Epidermal melanocyte (primary cell): Measurements from ENCODE around the gene SH3RF3.

ENCODE experiments used
- DNase-seq: peaks from one replicate; pipeline ENCODE4 v3.0.0; 2011; ENCODE audit warnings: low spot score; ENCODE audit not compliant: insufficient read length

Gene SH3RF3

GRCh38 chr2:109387778-109388469 lies 258.9 kb downstream of the SH3RF3 start:
- no peak for DNase-seq

- no peak for DNase-seq
These were observed 262.2 kb downstream of the SH3RF3 start for GRCh38 chr2:109391243-109391642.

GRCh38 chr2:109392140-109392539 lies 263.1 kb downstream of the SH3RF3 start:
- no peak for DNase-seq

DNA sequence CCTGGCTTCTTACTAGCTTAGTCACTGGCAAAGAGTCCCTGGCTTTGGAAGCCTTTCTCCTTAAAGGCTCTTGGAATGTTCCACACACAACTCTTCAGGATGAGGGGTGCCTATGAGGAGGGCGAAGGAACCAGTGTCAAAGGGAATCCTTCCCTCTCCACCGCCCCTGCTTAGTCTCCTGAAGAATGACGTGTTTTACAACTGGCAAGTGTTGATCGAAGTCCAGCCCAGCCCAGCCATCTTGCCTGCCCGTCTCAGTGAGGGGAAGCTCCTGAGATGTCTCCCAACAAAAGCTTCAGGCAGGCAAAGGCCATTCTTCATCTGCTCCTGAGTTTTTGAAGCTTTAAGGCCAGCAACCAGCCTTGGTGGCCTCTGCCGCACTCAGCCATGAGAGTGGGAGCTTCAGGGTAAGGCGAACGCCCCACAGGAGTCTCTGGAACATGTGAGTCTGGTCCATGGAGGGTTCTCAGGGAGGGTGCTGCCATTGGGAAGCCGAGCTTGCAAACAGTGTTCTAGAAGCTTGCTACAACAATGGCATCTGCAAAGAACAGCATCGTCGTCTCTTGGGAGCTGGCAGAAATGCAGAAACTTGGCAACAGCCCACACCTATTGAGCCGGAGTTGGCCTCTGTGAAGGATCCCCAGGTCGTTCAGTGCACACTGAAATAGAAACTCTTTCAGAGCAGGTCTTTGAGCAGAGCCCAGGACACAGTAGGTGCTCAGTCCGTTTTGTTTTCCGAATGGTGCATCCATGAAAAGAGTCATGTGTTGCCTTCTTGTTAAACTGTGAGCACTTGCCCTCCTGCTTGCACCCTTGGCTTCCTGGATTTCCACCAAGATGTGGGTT lies 264.0 kb downstream of the SH3RF3 start:
- no peak for DNase-seq

- no peak for DNase-seq
These were observed 264.6 kb downstream of the SH3RF3 start for GRCh38 chr2:109393662-109393972.

DNA sequence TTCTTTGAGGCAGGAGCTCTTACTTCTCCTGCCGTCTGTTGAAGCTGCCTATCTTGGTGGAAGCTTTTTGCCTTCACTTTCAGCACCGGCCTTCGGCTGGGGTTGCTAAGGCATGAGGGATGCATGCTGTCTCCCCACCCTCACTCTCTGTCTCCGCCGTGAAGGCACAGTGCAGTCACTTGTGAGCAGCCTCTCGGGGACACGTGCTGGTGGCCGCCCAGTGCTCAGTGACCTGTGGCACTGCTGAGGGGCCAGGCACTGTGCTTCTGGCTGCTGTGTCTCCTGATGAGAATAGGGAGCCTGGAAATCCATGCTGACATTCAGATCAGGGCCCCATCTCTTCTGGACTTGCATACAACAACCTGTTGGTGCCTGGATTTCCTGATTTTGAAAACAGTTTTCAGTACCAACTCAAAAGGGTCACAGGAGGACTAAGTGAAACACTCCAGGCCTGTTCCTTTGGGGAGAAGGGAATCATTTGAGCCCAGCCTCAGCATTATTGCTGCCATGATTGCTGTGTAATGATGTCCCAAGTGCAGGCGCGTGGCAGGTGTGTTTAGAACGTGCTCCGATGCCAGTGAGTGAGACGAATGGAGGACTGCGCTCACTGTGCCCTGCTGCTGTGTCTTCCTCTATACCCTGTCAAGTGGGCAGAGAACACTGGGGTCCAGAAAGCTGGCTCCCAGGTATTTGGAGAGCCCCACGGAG lies 266.6 kb downstream of the SH3RF3 start:
- DNase-seq = no peak

- no peak for DNase-seq
These were observed 267.5 kb downstream of the SH3RF3 start for GRCh38 chr2:109396202-109397180.

- DNase-seq = no peak
These were observed 268.9 kb downstream of the SH3RF3 start for GRCh38 chr2:109397893-109398292.

DNA sequence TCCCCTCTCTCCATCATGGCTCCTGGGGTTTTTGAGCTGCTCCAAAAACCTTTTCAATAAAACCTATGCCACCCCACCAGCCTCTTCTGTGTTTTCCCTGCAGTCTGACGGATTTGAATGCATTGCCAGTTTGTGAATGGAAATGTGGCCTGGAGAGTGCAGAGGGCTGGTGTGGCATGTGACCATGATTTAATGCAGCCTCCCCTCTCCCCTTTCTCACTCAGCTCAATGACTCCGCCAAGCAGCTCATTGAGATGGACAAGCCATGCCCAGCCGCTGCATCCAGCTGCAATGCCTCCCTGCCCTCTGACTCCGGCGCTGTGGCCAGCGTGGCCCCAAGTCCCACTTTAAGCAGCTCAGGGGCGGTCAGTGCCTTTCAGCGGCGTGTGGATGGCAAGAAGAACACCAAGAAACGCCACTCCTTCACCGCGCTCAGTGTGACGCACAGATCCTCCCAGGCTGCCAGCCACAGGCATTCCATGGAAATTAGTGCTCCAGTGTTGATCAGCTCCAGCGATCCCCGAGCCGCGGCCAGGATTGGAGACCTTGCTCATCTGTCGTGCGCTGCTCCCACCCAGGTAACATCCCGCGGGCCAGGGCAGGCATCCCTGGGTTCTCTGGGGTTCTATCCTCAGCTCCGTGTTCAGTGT lies 269.5 kb downstream of the SH3RF3 start:
- DNase-seq = no peak

- no peak for DNase-seq
These were observed 270.1 kb downstream of the SH3RF3 start for GRCh38 chr2:109399066-109399465.

DNA sequence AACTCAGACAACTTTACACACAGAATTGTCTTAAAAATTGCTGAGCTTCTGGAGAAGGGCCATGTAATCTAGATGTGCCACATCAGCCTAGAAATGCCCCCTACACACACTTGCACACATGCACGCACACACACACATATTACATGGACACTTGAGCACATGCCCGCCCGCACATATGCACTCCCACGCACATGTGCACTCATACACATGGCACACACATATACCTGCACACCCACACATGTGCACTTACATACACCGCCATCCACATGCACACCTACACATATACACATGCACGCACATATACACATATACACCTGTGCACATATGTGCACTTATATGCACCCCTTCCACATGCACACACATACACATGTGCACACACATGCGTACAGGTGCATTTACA lies 271.1 kb downstream of the SH3RF3 start:
- DNase-seq = no peak

DNA sequence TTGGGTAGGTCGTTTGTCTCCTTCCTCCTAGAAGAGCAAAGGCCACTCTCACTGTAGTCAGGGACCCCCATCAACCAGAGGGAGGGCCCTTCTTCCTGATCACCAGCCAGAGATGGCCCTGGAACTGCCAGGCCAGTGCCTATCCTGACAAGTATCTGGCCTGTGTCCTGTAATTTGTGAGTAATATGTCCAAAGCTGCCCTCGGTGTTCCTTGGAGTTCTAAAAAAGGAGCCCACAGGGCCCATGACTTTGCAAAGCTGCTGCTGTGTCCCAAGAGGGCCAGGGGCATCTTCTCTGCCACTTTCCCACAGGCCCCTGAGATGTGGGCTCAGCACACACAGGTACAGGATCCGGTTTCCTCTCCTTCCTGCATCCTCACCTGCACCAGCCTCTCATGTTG lies 272.4 kb downstream of the SH3RF3 start:
- no peak for DNase-seq

DNA sequence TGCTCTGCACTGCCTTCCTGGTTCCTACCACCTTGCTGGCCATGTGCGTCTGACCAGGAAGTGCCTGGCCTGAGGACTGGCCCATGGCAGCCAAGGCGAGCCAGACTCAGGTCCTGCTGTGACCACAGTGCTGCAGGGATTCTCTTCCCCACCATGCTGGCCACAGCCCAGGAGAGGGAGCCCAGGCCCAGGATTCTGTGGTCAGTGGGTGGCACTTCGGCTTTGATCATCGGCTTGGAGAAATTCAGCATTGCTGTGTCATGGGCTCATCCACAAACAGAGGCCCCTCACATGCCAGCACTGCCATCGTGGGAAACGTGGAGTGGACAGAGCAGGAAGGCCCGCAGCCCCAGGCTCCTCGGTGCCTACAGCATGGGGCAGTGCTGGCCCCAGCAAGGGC lies 273.2 kb downstream of the SH3RF3 start:
- no peak for DNase-seq

- no peak for DNase-seq
These were observed 274.2 kb downstream of the SH3RF3 start for GRCh38 chr2:109402980-109403840.

DNA sequence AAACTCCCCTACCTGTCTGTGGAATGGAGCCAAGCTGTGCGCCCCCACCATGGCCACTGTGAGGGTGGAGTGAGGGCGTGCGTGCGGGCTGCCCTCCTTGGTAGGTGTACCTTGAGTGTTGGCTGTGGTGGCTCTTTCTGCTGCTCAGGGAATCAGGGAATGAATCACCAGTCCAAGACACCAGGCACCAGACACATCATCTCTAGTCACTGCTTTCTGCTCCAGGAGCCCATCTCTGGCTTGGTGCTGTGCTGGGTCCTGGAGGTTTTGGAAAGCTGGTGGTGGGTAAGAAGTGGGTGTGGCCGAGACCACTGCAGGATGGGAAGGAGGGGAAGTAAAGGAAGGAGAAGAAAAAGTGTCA lies 274.8 kb downstream of the SH3RF3 start:
- DNase-seq = no peak

DNA sequence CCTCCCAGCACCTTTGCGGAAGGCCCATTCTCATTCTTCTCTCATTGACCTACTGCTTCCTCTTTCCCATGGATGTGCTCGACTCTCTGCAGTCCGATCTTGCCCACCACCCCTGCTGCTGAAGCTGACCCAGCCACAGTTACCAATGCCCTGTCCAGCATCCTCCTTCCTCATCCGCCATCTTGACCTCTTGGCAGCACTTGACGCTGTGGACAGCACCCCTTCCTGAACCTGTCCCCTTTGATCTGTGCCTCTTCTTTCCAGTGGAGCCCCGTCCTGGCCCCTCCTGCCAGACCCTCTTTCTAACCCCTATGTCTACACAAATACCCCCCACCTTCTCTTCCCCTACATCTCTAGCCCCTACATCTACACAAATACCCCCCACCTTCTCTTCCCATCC lies 275.7 kb downstream of the SH3RF3 start:
- no peak for DNase-seq

DNA sequence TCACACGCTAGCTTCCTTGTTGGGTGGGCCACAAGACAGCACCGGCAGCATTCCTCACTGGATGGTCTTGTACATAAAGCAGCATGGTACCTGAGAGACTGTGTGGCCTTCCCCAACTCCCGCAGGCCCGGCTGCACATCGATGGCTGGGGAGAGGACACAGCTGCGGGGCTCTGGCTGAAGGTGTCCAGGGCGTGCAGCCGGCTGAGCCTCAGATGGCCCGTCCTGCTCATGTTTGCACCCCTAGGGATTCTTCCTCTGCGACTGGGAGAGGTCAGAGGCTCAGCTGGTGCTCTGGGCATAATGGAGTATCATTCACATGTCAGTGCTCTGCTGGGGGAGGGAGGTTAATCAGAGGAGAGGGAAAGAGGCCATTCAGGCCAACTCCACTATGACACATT lies 276.9 kb downstream of the SH3RF3 start:
- DNase-seq = no peak

GRCh38 chr2:109406301-109406700 lies 277.3 kb downstream of the SH3RF3 start:
- DNase-seq = no peak

DNA sequence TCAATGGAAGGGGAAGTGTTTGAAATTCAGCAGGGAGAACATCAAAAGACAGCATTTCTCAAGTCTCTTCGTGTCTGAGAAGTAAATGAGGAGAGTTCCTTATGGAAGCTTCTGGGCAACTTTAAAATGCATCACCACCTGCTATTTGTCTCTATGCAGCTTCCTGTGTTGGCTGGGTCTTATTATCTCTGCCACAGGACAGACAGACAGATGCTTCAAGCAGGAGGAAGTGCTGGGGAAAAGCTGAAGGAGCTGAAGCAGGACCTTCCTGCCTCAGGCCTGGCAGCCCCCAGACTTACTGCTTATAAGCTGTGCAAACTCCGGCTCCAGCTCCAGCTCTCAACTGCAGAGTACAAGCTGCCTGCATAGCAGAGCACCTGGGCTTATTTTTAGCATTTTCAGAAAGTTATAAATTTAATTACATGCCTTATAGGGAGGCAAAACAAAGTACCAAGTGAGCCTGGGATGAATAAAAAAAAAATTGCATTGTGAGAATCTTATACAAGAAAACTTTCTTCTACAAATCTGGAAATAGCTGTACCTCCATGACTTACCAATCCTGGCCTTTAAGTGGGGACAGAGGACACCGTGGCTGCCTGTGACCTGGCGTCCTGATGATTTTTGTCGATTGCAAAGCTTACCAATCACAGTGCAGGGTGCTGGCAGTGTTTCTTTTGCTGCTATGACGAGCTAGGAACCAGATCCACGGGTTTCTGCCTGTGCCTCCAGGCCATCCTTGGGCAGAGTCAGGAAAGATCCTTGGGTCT lies 278.5 kb downstream of the SH3RF3 start:
- DNase-seq = no peak
